ENCODE results near the gene DHX38.

GRCh38 chr16:72124148-72124547 is 30.5 kb downstream of the DHX38 start:
- TF ChIP-seq EZH2 (IDR thresholded peaks at IDR 0.05) (no peak), POLR2AphosphoS5 (IDR thresholded peaks at IDR 0.05; ENCODE audit: borderline replicate concordance, low read depth, low read length) (no peak), FOXP2 (optimal IDR thresholded peaks at IDR 0.05; ENCODE audit: control extremely low read depth, extremely low read length, insufficient read depth) (no peak)
